Neural progenitor cell (in vitro differentiated cells): ENCODE measurements around the gene ZNF311.
A peak's percentile ranks its signal among the peaks of the same experiment; 100 is the strongest.

Experiments used
- EZH2 ChIP-seq: fragments of 200-600 bp; sonication (generic); IDR thresholded peaks from 2 replicates; pipeline ENCODE4 v1.6.1; 2017; ENCODE audit warnings: antibody characterized with exemption, mild to moderate bottlenecking, moderate library complexity
- EZH2phosphoT487 ChIP-seq: fragments of 200-600 bp; sonication (generic); IDR thresholded peaks from 2 replicates; pipeline ENCODE4 v1.6.1; 2017; ENCODE audit warnings: antibody characterized with exemption
- TF ChIP-seq, protein P1 (sequence below): fragments of 200-600 bp; sonication (generic); IDR thresholded peaks from 2 replicates; pipeline ENCODE4 v1.5.1; 2017; ENCODE audit warnings: antibody characterized with exemption, mild to moderate bottlenecking

- TF ChIP-seq, protein P1, sequence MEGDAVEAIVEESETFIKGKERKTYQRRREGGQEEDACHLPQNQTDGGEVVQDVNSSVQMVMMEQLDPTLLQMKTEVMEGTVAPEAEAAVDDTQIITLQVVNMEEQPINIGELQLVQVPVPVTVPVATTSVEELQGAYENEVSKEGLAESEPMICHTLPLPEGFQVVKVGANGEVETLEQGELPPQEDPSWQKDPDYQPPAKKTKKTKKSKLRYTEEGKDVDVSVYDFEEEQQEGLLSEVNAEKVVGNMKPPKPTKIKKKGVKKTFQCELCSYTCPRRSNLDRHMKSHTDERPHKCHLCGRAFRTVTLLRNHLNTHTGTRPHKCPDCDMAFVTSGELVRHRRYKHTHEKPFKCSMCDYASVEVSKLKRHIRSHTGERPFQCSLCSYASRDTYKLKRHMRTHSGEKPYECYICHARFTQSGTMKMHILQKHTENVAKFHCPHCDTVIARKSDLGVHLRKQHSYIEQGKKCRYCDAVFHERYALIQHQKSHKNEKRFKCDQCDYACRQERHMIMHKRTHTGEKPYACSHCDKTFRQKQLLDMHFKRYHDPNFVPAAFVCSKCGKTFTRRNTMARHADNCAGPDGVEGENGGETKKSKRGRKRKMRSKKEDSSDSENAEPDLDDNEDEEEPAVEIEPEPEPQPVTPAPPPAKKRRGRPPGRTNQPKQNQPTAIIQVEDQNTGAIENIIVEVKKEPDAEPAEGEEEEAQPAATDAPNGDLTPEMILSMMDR, result peak; percentile 81
- TF ChIP-seq EZH2 (peak; percentile 55), EZH2phosphoT487 (no peak)
These were observed 16.4 kb downstream of the ZNF311 start for GRCh38 chr6:28988536-28989311.
